ENCODE measurements around the gene FAM174C.

DNA sequence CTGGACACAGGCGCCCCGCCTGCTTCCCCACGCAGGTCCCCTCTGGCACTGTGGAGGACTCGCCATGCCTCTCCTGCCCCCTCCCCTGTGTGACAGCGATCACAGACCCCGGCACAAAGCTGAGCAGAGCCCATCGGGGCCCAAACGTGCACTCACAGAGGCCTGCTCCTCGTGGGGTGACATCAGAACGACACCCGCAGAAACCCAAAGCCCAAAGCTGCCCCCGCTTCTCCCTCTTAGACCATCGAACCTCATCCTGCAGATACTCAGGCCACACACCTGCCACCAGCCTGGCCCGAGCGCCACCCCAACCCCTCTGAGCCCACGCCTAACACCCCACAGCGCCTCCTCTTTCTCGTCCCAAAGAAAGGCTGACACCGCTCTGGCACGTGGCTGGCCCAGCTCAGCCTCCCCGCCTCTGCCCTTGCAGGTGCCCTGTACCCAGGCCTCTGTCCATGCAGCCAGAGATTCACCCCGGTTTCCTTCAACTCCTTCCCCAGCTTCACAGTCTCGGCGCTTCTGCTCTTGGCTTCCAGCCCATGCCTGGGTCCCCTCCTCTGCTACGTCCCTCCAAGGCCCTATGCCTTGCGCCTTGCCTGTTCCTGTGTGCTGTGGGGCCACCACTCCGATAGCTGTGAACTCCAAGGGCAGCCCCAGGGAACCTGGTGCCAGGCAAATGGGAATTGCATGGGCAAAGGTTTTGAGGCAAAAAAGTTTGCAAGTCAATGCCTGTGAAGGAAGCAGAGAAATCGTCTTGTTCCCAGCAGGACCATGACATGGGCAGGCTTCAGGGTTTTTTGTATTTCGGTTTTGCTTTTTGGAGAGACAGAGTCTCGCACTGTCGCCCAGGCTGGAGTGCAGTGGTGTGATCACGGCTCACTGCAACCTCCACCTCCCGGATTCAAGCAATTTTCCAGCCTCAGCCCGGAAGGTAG, 36.7 kb upstream of the FAM174C start:
- TF ChIP-seq, protein P1, sequence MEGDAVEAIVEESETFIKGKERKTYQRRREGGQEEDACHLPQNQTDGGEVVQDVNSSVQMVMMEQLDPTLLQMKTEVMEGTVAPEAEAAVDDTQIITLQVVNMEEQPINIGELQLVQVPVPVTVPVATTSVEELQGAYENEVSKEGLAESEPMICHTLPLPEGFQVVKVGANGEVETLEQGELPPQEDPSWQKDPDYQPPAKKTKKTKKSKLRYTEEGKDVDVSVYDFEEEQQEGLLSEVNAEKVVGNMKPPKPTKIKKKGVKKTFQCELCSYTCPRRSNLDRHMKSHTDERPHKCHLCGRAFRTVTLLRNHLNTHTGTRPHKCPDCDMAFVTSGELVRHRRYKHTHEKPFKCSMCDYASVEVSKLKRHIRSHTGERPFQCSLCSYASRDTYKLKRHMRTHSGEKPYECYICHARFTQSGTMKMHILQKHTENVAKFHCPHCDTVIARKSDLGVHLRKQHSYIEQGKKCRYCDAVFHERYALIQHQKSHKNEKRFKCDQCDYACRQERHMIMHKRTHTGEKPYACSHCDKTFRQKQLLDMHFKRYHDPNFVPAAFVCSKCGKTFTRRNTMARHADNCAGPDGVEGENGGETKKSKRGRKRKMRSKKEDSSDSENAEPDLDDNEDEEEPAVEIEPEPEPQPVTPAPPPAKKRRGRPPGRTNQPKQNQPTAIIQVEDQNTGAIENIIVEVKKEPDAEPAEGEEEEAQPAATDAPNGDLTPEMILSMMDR (IDR thresholded peaks at IDR 0.05) = no peak
- no peak for TF ChIP-seq ZFX (IDR thresholded peaks at IDR 0.05; ENCODE audit: borderline replicate concordance)
